GM19372 (cell line): ENCODE data around the gene SLIT3.

Source experiments
- ATAC-seq: cut with Tn5 transposase; IDR thresholded peaks from one replicate; pipeline ENCODE4 v1.9.1; 2021; ENCODE audit warnings: mild to moderate bottlenecking, low read depth, moderate library complexity; ENCODE audit not compliant: unreplicated experiment

Gene SLIT3

DNA sequence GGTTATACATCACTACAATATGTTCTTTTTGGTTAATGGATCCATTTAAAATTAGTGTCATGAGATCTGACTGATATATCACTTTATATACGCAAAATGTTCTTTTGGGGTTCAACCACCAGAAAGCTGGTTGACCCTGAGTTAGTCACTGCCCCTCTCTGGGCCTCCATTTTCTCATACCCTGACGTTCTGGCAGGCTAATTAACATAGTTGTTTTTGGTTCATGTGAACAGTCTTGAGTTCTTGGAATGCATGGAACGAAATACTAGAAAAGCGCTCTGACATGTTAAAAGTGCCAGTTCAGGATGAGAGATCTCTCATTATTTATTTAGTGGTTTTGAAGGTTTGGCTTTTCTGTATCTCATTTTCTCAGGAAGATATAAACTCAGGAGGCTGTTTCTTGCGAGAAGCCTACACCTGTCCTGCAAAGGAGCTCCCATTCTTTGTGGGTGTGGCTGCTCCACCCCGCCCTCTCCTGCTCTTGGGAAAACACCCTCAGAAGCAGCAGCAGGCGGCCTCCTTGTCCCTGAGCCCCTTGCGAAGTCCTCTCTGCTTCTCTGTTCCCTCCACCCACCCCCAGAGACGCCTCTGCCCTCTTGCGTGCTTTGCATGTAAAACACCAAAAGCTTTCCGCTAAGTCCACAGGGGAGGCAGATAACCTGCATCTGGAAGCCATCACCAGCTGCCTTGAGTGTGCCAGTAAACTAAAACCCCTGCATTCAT lies 419.4 kb downstream of the SLIT3 start:
- ATAC-seq = no peak

- ATAC-seq = peak; percentile 87
Observed at GRCh38 chr5:168879929-168880328, 421.0 kb downstream of the SLIT3 start.

- ATAC-seq = no peak
Observed at GRCh38 chr5:168879331-168879730, 421.6 kb downstream of the SLIT3 start.

DNA sequence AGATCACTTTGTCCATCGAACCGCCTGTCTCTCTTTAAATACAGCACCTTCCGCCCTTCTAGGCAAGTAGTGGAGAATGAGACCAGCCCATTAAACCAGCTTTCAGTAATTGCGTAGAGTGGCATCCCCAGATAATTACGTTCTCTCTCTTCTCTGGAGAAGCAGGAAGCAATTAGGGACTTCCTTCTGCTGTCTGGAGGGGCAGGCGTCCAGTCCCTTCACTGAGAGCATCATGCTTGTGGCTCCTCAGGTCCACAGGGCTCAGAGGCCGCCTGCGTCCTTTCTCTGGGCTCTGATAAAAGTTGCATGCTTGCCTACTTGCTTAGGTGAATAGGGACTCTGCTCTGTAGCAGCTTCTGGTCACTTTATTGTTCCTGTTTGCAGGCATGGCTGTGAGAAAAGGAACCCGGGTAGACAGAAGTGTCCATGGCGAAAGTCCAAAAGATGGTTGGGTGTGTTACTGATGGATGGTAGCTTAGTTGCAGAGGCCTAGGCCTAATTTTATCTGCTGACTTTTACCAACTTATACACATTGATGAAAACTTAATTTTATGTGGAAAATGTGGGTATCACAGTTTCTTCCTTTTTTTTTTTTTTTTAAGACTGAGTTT lies 422.7 kb downstream of the SLIT3 start:
- no peak for ATAC-seq

DNA sequence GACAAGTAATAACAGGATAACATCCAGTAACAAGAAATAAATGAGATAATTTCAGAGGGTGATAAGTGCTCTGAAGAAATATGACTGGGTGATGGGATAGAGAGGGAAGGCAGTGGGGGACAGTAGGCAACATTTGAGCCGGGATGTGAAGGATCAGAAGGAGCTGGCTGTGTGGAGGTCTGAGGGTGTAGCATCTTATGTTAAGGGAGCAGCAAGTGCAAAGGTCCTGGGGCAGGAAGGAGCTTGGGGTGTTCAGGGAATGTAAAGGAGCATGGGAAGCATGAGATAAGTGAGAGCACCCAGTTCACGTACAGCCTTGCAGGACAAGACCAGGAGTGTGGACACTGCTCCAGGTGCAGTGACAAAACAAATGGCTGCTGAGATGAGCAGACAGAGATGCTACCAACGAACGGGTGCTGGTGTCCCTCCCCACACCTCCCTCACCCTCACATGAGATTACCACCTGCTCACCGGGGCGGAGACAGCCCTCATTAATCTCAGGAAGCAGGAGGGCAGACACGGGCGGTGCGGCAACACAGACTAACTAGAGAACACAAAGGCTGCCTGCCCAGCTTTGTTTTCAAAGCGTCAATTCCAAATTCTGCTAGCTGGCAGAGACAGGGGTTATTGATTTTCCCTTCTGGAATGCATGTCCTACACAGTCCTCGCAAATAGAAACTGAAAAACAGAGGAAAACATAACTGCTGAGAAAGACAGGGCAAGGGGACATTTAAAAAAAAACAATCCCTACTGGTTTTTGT lies 423.6 kb downstream of the SLIT3 start:
- ATAC-seq = no peak

DNA sequence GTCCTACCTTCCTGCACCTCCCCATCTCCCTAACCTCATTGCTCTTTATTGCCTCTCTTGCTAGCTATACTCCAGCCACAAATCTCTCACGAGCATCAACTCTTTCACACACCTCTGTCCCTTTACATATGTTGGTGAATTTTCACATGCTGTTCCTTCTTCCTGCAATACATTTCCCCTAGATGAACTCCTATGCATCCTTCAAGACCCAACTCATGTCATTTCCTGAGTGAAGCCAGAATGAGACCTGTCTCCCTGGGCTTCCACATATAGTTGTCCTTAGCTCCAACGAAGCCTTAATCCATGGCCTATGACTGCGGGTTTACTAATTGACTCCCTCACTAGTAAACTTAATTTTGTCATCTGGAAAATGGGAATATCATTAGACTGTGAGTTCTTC lies 424.5 kb downstream of the SLIT3 start:
- ATAC-seq = no peak

GRCh38 chr5:168875832-168876231 lies 425.1 kb downstream of the SLIT3 start:
- no peak for ATAC-seq

- ATAC-seq = no peak
Observed at GRCh38 chr5:168874713-168875380, 426.1 kb downstream of the SLIT3 start.

DNA sequence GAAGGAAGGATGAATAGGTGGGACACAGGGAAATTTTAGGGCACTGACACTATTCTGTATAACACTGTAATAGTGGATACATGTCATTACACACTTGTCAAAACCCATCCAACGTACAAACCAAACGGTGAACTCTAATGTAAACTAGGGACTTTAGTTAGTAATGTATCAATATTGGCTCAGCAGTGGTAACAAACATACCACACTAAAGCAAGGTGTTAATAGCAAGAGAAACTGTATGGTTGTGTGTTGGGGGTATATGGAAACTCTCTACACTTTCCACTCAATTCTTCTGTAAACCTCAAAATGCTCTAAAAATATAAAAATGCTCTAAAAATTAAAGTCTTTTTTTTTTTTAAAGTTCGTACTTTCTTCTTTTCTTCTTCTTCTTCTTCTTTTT lies 428.7 kb downstream of the SLIT3 start:
- no peak for ATAC-seq

GRCh38 chr5:168870910-168871309 lies 430.0 kb downstream of the SLIT3 start:
- no peak for ATAC-seq

- no peak for ATAC-seq
Observed at GRCh38 chr5:168869615-168870227, 431.2 kb downstream of the SLIT3 start.

- ATAC-seq = no peak
Observed at GRCh38 chr5:168867241-168867640, 433.7 kb downstream of the SLIT3 start.

DNA sequence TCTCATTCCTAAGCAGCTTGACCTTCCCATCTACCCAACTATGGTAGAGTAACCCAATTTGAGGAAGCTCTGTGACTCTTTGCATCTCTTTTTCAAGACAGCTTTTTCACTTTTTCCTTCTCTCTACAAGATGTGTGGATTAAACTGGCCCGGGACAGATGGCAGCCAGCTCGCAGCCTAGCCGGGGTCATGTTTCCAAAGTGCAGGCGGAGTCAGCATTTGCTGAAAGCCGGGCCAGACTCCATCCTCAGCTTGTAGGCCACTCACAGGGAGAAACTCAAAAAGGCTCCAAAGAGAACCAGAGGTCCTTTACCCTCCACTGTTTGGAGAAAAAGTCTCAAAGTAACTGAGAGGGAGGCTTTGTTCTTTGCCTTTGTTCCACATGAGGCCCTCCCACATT lies 435.0 kb downstream of the SLIT3 start:
- ATAC-seq = no peak

GRCh38 chr5:168863021-168863420 lies 437.9 kb downstream of the SLIT3 start:
- ATAC-seq = no peak

GRCh38 chr5:168860503-168860902 lies 440.4 kb downstream of the SLIT3 start:
- no peak for ATAC-seq

GRCh38 chr5:168860081-168860480 lies 440.9 kb downstream of the SLIT3 start:
- ATAC-seq = no peak

- no peak for ATAC-seq
Observed at GRCh38 chr5:168859471-168859870, 441.5 kb downstream of the SLIT3 start.

DNA sequence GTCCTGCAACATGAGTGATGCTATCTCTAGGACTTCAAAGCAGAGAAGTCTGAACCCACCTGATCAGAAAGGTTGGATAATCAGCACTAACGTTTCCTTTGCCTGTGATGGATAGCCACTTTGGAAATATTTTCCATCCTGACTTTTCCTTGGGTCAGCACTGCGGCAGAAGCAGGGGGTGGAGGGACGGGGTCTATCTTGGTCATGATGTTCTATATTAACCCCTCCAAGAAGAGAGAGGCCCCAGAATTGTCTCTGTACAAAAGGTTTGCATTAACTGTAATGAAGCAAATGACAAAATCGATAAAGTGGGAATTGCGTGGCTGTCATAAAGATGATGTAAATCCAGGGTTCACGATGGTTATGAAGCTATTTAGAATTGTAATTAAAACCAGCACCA lies 441.9 kb downstream of the SLIT3 start:
- ATAC-seq = no peak

GRCh38 chr5:168858371-168858770 lies 442.6 kb downstream of the SLIT3 start:
- no peak for ATAC-seq

GRCh38 chr5:168853972-168854371 lies 447.0 kb downstream of the SLIT3 start:
- no peak for ATAC-seq

DNA sequence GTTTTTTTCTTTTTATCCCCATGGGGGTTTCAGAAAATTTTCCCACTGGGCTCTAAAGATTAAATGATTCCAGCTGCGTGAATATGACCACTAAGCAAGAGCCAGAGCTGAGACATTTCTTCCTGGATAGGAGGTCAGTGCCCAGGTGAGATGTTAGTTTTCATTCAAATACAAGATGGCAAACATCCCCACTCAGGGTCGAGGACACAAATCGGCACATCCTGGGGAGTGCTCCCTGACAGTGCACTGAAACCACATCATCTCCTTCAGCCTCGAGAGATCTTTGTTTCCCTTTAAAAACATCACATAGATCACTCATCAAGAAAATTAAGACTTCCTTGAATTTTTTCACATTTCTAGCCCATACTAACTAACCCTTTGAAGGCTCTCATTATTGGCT lies 448.6 kb downstream of the SLIT3 start:
- no peak for ATAC-seq
